Gastrocnemius medialis (tissue), 4 donors: ENCODE data around the gene CNPPD1. TPM values are rescaled to one million over a fixed set of nuclear protein-coding genes. Genes with fewer than 3 reads are reported as not detected.

Experiments
- ATAC-seq, 2 donors: fragments of 150-250 bp; one replicate each; pipeline ENCODE4 v1.9.1; 2016
- DNase-seq, 2 donors: peaks; one replicate each; pipeline ENCODE4 v3.0.0-alpha.2; 2019
- H3K27ac ChIP-seq, 4 donors: fragments of 200-600 bp; sonication (generic); 1 replicate in 1 of 4; 2 replicates in 3 of 4; pipeline ENCODE4 v1.5.1; 2016 to 2018; ENCODE audit warnings: mild to moderate bottlenecking in 2 of 4, moderate library complexity in 1 of 4
- H3K27me3 ChIP-seq, 3 donors: fragments of 200-600 bp; sonication (generic) in 2 of 3; 1 replicate in 1 of 3; 2 replicates in 2 of 3; pipeline versions ENCODE4 v1.5.1 to v1.6.0; 2016 to 2019; ENCODE audit warnings: mild to moderate bottlenecking in 1 of 3, moderate library complexity in 1 of 3
- H3K36me3 ChIP-seq, 2 donors: fragments of 200-600 bp; sonication (generic) in 1 of 2; one replicate each; pipeline ENCODE4 v1.5.1; 2017 to 2018
- H3K4me1 ChIP-seq, 2 donors: fragments of 200-600 bp; sonication (generic) in 1 of 2; one replicate each; pipeline ENCODE4 v1.5.1; 2016 to 2017; ENCODE audit warnings: mild to moderate bottlenecking in 2 of 2
- H3K4me3 ChIP-seq, 4 donors: fragments of 200-600 bp; sonication (generic) in 3 of 4; 1 replicate in 1 of 4; 2 replicates in 3 of 4; pipeline ENCODE4 v1.5.1; 2016 to 2019; ENCODE audit warnings: mild to moderate bottlenecking in 2 of 4
- H3K9me3 ChIP-seq, 3 donors: fragments of 200-600 bp; sonication (generic) in 2 of 3; 1 replicate in 1 of 3; 2 replicates in 2 of 3; pipeline ENCODE4 v1.5.1; 2016 to 2019
- POLR2A ChIP-seq, 2 donors: fragments of 450-650 bp; IDR thresholded peaks; one replicate each; pipeline ENCODE4 v1.6.1; 2017; ENCODE audit warnings: antibody characterized with exemption in 2 of 2, mild to moderate bottlenecking in 2 of 2, moderate library complexity in 2 of 2
- in situ Hi-C, 4 donors: fragments of 200-750 bp; cut with MboI; loops; one replicate each; pipeline versions ENCODE4 v1.15.0 to v1.8.0; 2017; ENCODE audit warnings: low sequenced_read_pairs in 4 of 4
- intact Hi-C: fragments of 100-400 bp; cut with DNase I; formaldehyde crosslinking; loops from one replicate; pipeline ENCODE4 v1.15.1; 2023; ENCODE audit warnings: low total_unique reads
- total RNA-seq, 4 donors: library from RNA; depleted of rRNA; stranded (reverse); fragments of >200 nt; gene quantifications; one replicate each; pipeline versions ENCODE4 v1.1.0 to v1.2.3, GENCODE V29; 2016
- TF ChIP-seq, protein P1 (sequence below), 5 experiments: fragments of 450-650 bp in 3 of 5; fragments of 200-600 bp in 2 of 5; sonication (generic) in 2 of 5; IDR thresholded peaks in 4 of 5; conservative IDR thresholded peaks in 1 of 5; 1 replicate in 4 of 5; 2 replicates in 1 of 5; pipeline ENCODE4 v1.5.1; 2016 to 2019; ENCODE audit warnings: antibody characterized with exemption in 5 of 5, mild to moderate bottlenecking in 3 of 5, moderate library complexity in 3 of 5

The CNPPD1 gene
- total RNA-seq, 4 donors from 2014 or later, result 53.5 to 114 (median 55.9) TPM

DNA sequence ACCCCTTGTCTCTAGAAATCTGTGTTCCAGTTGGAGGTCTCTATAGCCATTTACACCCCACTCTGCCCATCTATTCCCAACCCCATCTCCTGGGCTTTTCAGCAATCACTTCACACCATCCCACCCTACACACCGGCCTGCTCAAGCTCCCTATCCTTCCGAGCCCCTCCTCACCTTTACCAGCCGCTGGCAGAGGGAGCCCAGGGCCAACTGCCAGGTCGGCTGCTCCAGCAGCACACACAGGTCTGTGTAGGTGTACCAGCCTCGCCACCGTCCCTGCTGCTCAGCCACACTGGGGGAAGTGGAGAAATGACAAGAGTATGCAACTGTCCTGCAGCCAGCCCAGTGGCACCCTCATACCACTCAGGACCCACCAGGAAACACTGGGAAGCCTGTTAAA lies 3.5 kb downstream of the CNPPD1 start:
- in situ Hi-C loops, result loop anchor here in 3 of 4 donors (5.0 to 25.0 kb wide), 2 partner anchors 34 to 114 kb away; partner anchors contain the start of genes ZFAND2B (in 2 of the 3) and DNAJB2 (in 1 of the 3)
- no peak for ATAC-seq
- peaks cover 14 to 19% of the 10 kb centered on the region in 2 donors for H3K4me1 ChIP-seq

DNA sequence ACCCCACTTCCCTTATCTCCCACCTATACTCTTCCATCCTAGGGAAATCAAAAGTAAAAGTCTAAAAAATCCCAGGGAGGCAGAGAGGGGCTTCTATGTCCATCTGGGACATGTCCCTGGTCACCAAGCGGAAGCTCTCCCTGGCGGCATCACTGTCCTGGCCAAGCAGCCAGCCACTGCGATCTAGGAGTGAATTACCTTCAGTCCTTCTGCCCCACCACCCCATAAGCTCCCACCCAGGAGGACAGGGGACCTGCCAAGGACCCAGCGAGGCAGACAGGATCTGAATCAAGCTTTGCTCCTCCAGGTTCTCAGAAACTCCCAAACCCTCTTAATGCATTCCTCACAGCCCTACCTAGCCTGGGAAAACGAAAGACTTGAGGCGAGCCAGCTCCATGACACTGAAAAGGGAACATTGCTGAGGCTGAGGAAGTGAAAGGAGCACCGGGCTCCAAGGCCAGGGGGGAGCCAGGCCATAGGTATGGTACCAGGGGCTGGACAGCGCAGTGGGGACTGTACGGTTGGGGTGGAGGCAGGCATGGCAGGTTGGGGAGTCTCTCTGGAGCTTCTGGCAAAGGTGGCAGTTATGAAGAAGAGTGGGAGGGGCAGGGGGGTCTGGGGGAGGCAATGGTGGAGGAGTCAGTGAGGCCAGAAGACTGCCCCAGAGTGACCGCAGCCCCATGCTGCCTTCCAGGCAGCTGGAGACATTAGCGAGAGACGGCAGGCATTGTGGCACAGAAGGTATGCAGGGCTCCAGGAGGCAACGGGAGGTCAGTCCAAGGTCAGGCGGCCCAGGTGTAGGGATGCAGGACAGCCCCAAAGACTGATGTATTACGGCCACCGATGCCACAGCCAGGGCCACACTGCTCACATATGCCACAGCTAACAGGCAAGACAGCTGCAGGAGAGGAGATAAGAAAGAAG lies 4.2 kb downstream of the CNPPD1 start:
- in situ Hi-C loops (loop anchor here in 3 of 4 donors (5.0 to 25.0 kb wide), 2 partner anchors 35 to 115 kb away; partner anchors contain the start of genes ZFAND2B (in 2 of the 3) and DNAJB2 (in 1 of the 3)), intact Hi-C loops (no loop called here)
- Histone ChIP-seq H3K9me3 (no peaks in the 10 kb centered on the region), H3K4me1 (peaks cover 14 to 19% of the 10 kb centered on the region in 2 donors), H3K36me3 (peaks cover 0 to 37% of the 10 kb centered on the region in 2 donors), H3K27me3 (no peaks in the 10 kb centered on the region), H3K4me3 (no peak overlapping the region), H3K27ac (peak overlapping the region; percentile 68 to 84 (median 76))
- ATAC-seq (no peak), DNase-seq (no peak)
- TF ChIP-seq, protein P1, sequence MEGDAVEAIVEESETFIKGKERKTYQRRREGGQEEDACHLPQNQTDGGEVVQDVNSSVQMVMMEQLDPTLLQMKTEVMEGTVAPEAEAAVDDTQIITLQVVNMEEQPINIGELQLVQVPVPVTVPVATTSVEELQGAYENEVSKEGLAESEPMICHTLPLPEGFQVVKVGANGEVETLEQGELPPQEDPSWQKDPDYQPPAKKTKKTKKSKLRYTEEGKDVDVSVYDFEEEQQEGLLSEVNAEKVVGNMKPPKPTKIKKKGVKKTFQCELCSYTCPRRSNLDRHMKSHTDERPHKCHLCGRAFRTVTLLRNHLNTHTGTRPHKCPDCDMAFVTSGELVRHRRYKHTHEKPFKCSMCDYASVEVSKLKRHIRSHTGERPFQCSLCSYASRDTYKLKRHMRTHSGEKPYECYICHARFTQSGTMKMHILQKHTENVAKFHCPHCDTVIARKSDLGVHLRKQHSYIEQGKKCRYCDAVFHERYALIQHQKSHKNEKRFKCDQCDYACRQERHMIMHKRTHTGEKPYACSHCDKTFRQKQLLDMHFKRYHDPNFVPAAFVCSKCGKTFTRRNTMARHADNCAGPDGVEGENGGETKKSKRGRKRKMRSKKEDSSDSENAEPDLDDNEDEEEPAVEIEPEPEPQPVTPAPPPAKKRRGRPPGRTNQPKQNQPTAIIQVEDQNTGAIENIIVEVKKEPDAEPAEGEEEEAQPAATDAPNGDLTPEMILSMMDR (IDR thresholded peaks at IDR 0.05 in 4 of 5, conservative IDR thresholded peaks at IDR 0.05 in 1 of 5), result no peak
- TF ChIP-seq POLR2A (IDR thresholded peaks at IDR 0.05), result no peak

More for the DNA sequence above, 3.5 kb downstream of the CNPPD1 start:
- no peak overlapping the region for H3K4me3 ChIP-seq
- H3K27ac ChIP-seq, result no peak overlapping the region
- peaks cover 0 to 37% of the 10 kb centered on the region in 2 donors for H3K36me3 ChIP-seq
- H3K27me3 ChIP-seq, result no peaks in the 10 kb centered on the region
- no peaks in the 10 kb centered on the region for H3K9me3 ChIP-seq
- DNase-seq, result no peak
- TF ChIP-seq, protein P1 (IDR thresholded peaks at IDR 0.05 in 4 of 5, conservative IDR thresholded peaks at IDR 0.05 in 1 of 5), result no peak
- no peak for TF ChIP-seq POLR2A (IDR thresholded peaks at IDR 0.05)
- intact Hi-C loops, result no loop called here

DNA sequence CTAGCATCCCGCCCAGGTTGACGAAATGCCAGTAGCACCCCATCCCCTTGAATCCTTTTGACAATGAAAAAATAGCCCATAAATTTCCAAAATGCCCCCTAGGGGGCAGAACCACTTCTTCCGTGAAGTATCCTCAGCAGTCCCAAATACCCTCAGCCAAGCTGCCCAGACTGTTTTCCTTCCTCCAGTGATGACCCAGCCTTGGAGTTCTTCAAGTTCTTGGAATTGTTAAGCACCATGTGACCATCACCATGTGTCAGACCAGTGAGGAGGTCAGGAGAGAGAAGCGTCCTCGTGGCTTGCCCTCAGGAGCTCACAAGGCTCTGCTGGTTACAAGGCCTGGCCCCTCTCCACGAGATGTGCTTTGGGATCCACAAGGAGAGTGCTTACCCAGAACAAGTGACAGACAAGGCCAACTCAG lies 5.5 kb downstream of the CNPPD1 start:
- Histone ChIP-seq H3K27ac (peak overlapping the region; percentile 68 to 84 (median 76)), H3K4me1 (peaks cover 14 to 19% of the 10 kb centered on the region in 2 donors), H3K9me3 (no peaks in the 10 kb centered on the region), H3K36me3 (peaks cover 0 to 37% of the 10 kb centered on the region in 2 donors), H3K4me3 (no peak overlapping the region), H3K27me3 (no peaks in the 10 kb centered on the region)
- DNase-seq (peak; percentile 80 to 82), ATAC-seq (peak; percentile 82 to 88)
- in situ Hi-C loops (loop anchor here in 3 of 4 donors (5.0 to 25.0 kb wide), 2 partner anchors 36 to 116 kb away; partner anchors contain the start of genes ZFAND2B (in 2 of the 3) and DNAJB2 (in 1 of the 3)), intact Hi-C loops (loop anchor here (1.0 kb wide), 1 partner anchor 11 kb away; the partner anchor contains the start of gene NHEJ1)
- TF ChIP-seq, protein P1 (IDR thresholded peaks at IDR 0.05 in 4 of 5, conservative IDR thresholded peaks at IDR 0.05 in 1 of 5), result peak; percentile 51 to 78 (median 76)
- peak; percentile 12 to 24 for TF ChIP-seq POLR2A (IDR thresholded peaks at IDR 0.05)

DNA sequence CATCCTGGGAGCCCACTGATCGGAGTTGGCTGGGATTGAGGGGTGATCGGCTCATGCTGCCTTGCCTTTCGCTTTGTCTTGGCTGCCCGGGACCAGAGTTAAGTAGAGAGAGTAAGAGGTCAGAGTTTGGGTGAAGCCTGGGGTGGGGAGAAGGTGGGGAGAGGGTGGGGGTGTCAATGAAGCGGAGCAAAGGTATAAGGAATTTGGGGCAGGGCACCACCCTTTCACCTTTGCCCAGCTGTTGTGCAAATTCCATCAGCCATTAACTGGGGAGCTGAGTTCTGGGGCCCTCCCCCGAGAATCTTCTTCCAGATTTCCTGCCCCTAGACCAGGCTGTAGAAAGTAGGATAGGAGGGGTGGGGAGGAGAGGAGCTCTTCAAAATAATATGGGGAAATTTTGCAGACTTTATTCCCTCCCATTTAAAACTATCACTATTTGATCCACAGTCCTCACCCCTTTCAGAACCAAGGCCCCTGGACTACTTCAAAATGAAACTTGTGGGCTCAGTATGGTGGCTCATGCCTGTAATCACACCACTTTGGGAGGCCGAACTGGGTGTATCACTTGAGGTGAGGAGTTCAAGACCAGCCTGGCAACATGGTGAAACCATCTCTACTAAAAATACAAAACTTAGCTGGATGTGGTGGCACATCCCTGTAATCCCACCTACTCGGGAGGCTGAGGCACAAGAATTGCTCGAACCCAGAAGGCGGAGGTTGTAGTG lies 6.6 kb downstream of the CNPPD1 start, which contains the start of gene SLC23A3:
SLC23A3 (minus strand) TSS at position 100 of the 725 bp plus-strand sequence; CDS start at position 55, 45 bp downstream.
- Histone ChIP-seq H3K27ac (peak within 1 kb of the TSS; percentile 68 to 84 (median 76)), H3K4me1 (peaks cover 6 to 10% of the 10 kb centered on the region in 2 donors), H3K4me3 (no peak within 1 kb of the TSS), H3K9me3 (no peaks in the 10 kb centered on the region), H3K36me3 (peaks cover 0 to 33% of the 10 kb centered on the region in 2 donors), H3K27me3 (no peaks in the 10 kb centered on the region)
- in situ Hi-C loops, result loop anchor here (5.0 to 25.0 kb wide), 3 partner anchors 37 to 125 kb away; partner anchors contain the start of genes ZFAND2B (in 2 of the 4) and DNAJB2 (in 1 of the 4)
- intact Hi-C loops, result loop anchor here (10.0 kb wide), 1 partner anchor 325 kb away; the partner anchor contains the start of gene GMPPA
- ATAC-seq (no peak), DNase-seq (no peak)
- no peak for TF ChIP-seq POLR2A (IDR thresholded peaks at IDR 0.05)
- TF ChIP-seq, protein P1 (IDR thresholded peaks at IDR 0.05 in 4 of 5, conservative IDR thresholded peaks at IDR 0.05 in 1 of 5), result no peak
